WTC11 (cell line): ENCODE results near the gene NCKAP5. TPM values are rescaled to one million over a fixed set of nuclear protein-coding genes. Genes with fewer than 3 reads are reported as not detected.

Experiments used
- ATAC-seq: fragments of 200-7000 bp; cut with Tn5 transposase; 2 replicates; pipeline ENCODE4 v1.10.0; 2021; ENCODE audit warnings: mild to moderate bottlenecking, moderate library complexity
- CTCF ChIA-PET: fragments of 300-600 bp; sonication (Branson Sonifier 250); formaldehyde crosslinking; loops from one replicate; lab custom pipeline; 2021; ENCODE audit warnings: antibody characterized with exemption; lab: Charles Lee
- POLR2A ChIA-PET: fragments of 350-600 bp; sonication (Branson Sonifier 250); formaldehyde crosslinking; loops from one replicate; lab custom pipeline; 2021; ENCODE audit warnings: antibody characterized with exemption; lab: Charles Lee
- DNase-seq: peaks from one replicate; pipeline ENCODE4 v3.0.0; 2021; ENCODE audit warnings: low spot score
- H3K27ac Mint-ChIP-seq: 2 replicates; pipeline ENCODE4 v1.8.0; 2021; ENCODE audit warnings: mixed read lengths
- H3K27me3 Mint-ChIP-seq: 2 replicates; pipeline ENCODE4 v1.8.0; 2021; ENCODE audit warnings: low read depth, mild to moderate bottlenecking, moderate library complexity, mixed read lengths
- H3K36me3 Mint-ChIP-seq: 2 replicates; pipeline ENCODE4 v1.8.0; 2021; ENCODE audit warnings: mixed read lengths
- H3K4me1 Mint-ChIP-seq: 2 replicates; pipeline ENCODE4 v1.8.0; 2022; ENCODE audit warnings: mixed read lengths
- H3K4me3 Mint-ChIP-seq: 2 replicates; pipeline ENCODE4 v1.8.0; 2021; ENCODE audit warnings: mild to moderate bottlenecking, moderate library complexity, mixed read lengths
- H3K9me3 Mint-ChIP-seq: 2 replicates; pipeline ENCODE4 v1.8.0; 2021; ENCODE audit warnings: mixed read lengths
- ERG ChIP-seq: fragments of 250-450 bp; sonication (Bioruptor Pico); IDR thresholded peaks from 2 replicates; pipeline ENCODE4 v1.8.0; 2021; ENCODE audit warnings: mild to moderate bottlenecking
- ETV6 ChIP-seq: sonication (generic); formaldehyde crosslinking; IDR thresholded peaks from 2 replicates; pipeline ENCODE4 v1.8.1; 2022; ENCODE audit warnings: mild to moderate bottlenecking, missing genetic modification reagents
- GRHL2 ChIP-seq: fragments of 250-450 bp; sonication (Bioruptor Pico); IDR thresholded peaks from 2 replicates; pipeline ENCODE4 v1.8.0; 2022; ENCODE audit warnings: mild to moderate bottlenecking, moderate library complexity; ENCODE audit not compliant: insufficient replicate concordance, severe bottlenecking
- RORB ChIP-seq: fragments of 250-450 bp; sonication (Bioruptor Pico); IDR thresholded peaks from 2 replicates; pipeline ENCODE4 v1.9.0; 2021; ENCODE audit warnings: mild to moderate bottlenecking
- USF2 ChIP-seq: sonication (generic); formaldehyde crosslinking; IDR thresholded peaks from 2 replicates; pipeline ENCODE4 v1.8.1; 2023; ENCODE audit warnings: mild to moderate bottlenecking, missing genetic modification reagents, moderate library complexity
- ZBTB21 ChIP-seq: sonication (generic); formaldehyde crosslinking; IDR thresholded peaks from 2 replicates; pipeline ENCODE4 v1.8.1; 2023; ENCODE audit warnings: mild to moderate bottlenecking, missing genetic modification reagents, borderline replicate concordance
- ZNF263 ChIP-seq: sonication (generic); formaldehyde crosslinking; IDR thresholded peaks from 2 replicates; pipeline ENCODE4 v1.8.1; 2022; ENCODE audit warnings: low read depth, mild to moderate bottlenecking, moderate library complexity, missing genetic modification reagents
- ZNF317 ChIP-seq: sonication (generic); formaldehyde crosslinking; IDR thresholded peaks from 2 replicates; pipeline ENCODE4 v1.8.1; 2023; ENCODE audit warnings: low read depth, mild to moderate bottlenecking, moderate library complexity, missing genetic modification reagents, borderline replicate concordance
- ZSCAN18 ChIP-seq: fragments of 250-450 bp; sonication (Bioruptor Pico); IDR thresholded peaks from 2 replicates; pipeline ENCODE4 v2.1.2; 2022; ENCODE audit warnings: mild to moderate bottlenecking, moderate library complexity
- total RNA-seq: library from RNA; stranded (reverse); gene quantifications from 3 replicates; pipeline ENCODE4 v1.2.3, GENCODE V29; 2021
- TF ChIP-seq, protein P1 (sequence below): sonication (generic); formaldehyde crosslinking; IDR thresholded peaks from 2 replicates; pipeline ENCODE4 v1.8.1; 2023; ENCODE audit warnings: mild to moderate bottlenecking, missing genetic modification reagents, borderline replicate concordance
- TF ChIP-seq, protein P2 (sequence below): sonication (generic); formaldehyde crosslinking; IDR thresholded peaks from 2 replicates; pipeline ENCODE4 v1.8.0; 2022; ENCODE audit warnings: mild to moderate bottlenecking, missing genetic modification reagents
- TF ChIP-seq, protein P3 (sequence below): fragments of 250-450 bp; sonication (Bioruptor Pico); IDR thresholded peaks from 2 replicates; pipeline ENCODE4 v1.9.0; 2021; ENCODE audit warnings: mild to moderate bottlenecking, borderline replicate concordance
- TF ChIP-seq, protein P4 (sequence below): fragments of 250-450 bp; sonication (Bioruptor Pico); conservative IDR thresholded peaks from 2 replicates; pipeline ENCODE4 v1.9.0; 2021; ENCODE audit warnings: mild to moderate bottlenecking
- TF ChIP-seq, protein P5 (sequence below): fragments of 250-450 bp; sonication (Bioruptor Pico); IDR thresholded peaks from 2 replicates; pipeline ENCODE4 v1.9.0; 2021; ENCODE audit warnings: mild to moderate bottlenecking

Gene NCKAP5
- total RNA-seq, 1 experiment from 2014 or later = 0.55 TPM

DNA sequence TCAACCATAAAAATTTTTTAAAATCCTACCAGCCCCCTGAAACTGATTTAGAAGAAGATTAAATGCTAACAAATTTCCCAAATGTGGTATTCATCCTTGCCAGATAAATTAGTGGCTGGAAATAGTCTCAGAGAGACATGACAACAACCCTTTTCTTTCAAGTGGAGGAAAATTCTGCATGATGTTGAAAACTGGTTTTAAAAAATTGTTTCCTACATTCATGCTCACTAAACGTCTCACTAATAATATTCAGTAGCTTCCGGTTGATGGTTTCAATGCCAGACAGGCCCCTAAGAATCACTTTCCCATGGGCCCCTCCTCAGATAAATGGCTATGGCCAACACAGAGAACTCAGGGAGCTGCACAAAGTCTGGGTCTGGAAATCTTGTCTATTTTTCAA is 43.2 kb downstream of the NCKAP5 start (continued):
- TF ChIP-seq, protein P1, sequence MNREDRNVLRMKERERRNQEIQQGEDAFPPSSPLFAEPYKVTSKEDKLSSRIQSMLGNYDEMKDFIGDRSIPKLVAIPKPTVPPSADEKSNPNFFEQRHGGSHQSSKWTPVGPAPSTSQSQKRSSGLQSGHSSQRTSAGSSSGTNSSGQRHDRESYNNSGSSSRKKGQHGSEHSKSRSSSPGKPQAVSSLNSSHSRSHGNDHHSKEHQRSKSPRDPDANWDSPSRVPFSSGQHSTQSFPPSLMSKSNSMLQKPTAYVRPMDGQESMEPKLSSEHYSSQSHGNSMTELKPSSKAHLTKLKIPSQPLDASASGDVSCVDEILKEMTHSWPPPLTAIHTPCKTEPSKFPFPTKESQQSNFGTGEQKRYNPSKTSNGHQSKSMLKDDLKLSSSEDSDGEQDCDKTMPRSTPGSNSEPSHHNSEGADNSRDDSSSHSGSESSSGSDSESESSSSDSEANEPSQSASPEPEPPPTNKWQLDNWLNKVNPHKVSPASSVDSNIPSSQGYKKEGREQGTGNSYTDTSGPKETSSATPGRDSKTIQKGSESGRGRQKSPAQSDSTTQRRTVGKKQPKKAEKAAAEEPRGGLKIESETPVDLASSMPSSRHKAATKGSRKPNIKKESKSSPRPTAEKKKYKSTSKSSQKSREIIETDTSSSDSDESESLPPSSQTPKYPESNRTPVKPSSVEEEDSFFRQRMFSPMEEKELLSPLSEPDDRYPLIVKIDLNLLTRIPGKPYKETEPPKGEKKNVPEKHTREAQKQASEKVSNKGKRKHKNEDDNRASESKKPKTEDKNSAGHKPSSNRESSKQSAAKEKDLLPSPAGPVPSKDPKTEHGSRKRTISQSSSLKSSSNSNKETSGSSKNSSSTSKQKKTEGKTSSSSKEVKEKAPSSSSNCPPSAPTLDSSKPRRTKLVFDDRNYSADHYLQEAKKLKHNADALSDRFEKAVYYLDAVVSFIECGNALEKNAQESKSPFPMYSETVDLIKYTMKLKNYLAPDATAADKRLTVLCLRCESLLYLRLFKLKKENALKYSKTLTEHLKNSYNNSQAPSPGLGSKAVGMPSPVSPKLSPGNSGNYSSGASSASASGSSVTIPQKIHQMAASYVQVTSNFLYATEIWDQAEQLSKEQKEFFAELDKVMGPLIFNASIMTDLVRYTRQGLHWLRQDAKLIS (CRISPR knock-in tag) = no peak
- TF ChIP-seq, protein P2, sequence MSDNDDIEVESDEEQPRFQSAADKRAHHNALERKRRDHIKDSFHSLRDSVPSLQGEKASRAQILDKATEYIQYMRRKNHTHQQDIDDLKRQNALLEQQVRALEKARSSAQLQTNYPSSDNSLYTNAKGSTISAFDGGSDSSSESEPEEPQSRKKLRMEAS (CRISPR knock-in tag) = no peak

DNA sequence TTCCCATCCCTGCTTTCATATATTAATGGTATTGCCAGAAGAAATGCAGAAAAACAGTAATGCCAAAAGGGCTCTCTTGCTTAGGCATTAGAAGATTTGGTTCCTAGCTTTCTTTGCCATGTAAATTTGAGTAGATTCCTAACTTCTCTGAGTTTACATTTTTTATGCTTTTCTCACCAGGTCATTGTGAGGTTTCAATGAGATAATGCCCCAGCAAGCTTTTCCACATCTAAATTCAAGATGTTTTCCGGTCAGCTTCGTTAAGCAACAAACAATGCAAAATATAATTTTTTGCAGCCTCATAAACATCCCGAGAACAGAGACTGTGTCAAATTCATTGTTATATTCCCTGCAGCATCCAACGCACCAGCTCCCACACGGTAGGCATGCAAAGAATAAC is 44.9 kb downstream of the NCKAP5 start:
- Mint-ChIP-seq H3K27me3 (peaks cover 63% of the 10 kb centered on the region), H3K4me1 (peaks cover 11% of the 10 kb centered on the region), H3K36me3 (no peaks in the 10 kb centered on the region), H3K27ac (no peak overlapping the region), H3K4me3 (no peak overlapping the region), H3K9me3 (no peaks in the 10 kb centered on the region)
- no peak for ATAC-seq
- TF ChIP-seq, protein P3, sequence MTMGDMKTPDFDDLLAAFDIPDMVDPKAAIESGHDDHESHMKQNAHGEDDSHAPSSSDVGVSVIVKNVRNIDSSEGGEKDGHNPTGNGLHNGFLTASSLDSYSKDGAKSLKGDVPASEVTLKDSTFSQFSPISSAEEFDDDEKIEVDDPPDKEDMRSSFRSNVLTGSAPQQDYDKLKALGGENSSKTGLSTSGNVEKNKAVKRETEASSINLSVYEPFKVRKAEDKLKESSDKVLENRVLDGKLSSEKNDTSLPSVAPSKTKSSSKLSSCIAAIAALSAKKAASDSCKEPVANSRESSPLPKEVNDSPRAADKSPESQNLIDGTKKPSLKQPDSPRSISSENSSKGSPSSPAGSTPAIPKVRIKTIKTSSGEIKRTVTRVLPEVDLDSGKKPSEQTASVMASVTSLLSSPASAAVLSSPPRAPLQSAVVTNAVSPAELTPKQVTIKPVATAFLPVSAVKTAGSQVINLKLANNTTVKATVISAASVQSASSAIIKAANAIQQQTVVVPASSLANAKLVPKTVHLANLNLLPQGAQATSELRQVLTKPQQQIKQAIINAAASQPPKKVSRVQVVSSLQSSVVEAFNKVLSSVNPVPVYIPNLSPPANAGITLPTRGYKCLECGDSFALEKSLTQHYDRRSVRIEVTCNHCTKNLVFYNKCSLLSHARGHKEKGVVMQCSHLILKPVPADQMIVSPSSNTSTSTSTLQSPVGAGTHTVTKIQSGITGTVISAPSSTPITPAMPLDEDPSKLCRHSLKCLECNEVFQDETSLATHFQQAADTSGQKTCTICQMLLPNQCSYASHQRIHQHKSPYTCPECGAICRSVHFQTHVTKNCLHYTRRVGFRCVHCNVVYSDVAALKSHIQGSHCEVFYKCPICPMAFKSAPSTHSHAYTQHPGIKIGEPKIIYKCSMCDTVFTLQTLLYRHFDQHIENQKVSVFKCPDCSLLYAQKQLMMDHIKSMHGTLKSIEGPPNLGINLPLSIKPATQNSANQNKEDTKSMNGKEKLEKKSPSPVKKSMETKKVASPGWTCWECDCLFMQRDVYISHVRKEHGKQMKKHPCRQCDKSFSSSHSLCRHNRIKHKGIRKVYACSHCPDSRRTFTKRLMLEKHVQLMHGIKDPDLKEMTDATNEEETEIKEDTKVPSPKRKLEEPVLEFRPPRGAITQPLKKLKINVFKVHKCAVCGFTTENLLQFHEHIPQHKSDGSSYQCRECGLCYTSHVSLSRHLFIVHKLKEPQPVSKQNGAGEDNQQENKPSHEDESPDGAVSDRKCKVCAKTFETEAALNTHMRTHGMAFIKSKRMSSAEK = no peak
- TF ChIP-seq, protein P4, sequence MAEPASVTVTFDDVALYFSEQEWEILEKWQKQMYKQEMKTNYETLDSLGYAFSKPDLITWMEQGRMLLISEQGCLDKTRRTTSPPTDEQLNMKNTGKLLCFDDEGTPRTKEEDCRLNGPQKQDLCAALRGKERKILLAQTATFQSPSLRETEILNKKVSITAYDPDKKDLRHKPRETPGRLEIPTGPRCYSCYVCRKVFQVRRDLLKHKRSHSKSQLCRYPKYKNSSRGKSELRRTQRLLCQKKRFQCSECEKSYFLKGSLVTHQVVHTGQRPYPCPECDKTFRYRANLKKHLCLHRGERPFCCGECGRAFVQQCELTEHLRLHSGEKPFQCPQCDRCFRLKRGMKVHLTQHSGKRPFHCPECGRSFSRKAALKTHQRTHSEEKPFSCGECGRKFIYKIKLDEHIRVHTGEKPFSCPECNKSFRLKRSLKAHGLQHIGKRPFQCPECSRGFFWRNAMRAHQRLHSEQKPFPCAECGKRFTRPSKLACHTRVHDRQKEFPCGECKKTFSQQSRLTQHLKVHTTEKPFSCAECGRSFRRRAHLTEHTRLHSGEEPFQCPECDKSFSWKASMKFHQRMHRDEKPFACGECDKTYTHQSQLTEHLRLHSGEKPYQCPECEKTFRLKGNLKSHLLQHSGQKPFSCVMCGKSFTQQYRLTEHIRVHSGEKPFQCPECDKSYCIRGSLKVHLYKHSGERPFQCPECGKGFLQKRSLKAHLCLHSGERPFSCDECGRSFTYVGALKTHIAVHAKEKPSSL (CRISPR knock-in tag) = no peak
- TF ChIP-seq GRHL2 (no peak), ZNF317 (CRISPR knock-in tag) (no peak), ETV6 (CRISPR knock-in tag) (no peak), ZBTB21 (no peak)
- POLR2A ChIA-PET = interaction anchor here (0.5 kb wide), 1 partner anchor 1337 kb away, joined by 3 read pairs; no protein-coding TSS in a partner anchor
- no peak for DNase-seq
- CTCF ChIA-PET = interaction anchor here (0.8 to 1.5 kb wide), 3 partner anchors 257 to 321 kb away, joined by 4 to 9 read pairs (median 4); no protein-coding TSS in a partner anchor

GRCh38 chr2:133522204-133522603 is 46.1 kb downstream of the NCKAP5 start:
- no peak overlapping the region for H3K27ac Mint-ChIP-seq
- ChIA-PET POLR2A (no interaction called here), CTCF (interaction anchor here (1.0 kb wide), 1 partner anchor 42 kb away, joined by 3 read pairs; no protein-coding TSS in a partner anchor)

More at GRCh38 chr2:133522204-133522603, 46.1 kb downstream of the NCKAP5 start:
- ATAC-seq (no peak), DNase-seq (no peak)
- Mint-ChIP-seq H3K4me3 (no peak overlapping the region), H3K36me3 (no peaks in the 10 kb centered on the region), H3K9me3 (no peaks in the 10 kb centered on the region), H3K27me3 (peaks cover 63% of the 10 kb centered on the region), H3K4me1 (peaks cover 11% of the 10 kb centered on the region)
- TF ChIP-seq RORB (CRISPR knock-in tag) (no peak), ZNF263 (CRISPR knock-in tag) (no peak), ERG (CRISPR knock-in tag) (no peak), USF2 (CRISPR knock-in tag) (no peak), ZSCAN18 (no peak)
- TF ChIP-seq, protein P5, sequence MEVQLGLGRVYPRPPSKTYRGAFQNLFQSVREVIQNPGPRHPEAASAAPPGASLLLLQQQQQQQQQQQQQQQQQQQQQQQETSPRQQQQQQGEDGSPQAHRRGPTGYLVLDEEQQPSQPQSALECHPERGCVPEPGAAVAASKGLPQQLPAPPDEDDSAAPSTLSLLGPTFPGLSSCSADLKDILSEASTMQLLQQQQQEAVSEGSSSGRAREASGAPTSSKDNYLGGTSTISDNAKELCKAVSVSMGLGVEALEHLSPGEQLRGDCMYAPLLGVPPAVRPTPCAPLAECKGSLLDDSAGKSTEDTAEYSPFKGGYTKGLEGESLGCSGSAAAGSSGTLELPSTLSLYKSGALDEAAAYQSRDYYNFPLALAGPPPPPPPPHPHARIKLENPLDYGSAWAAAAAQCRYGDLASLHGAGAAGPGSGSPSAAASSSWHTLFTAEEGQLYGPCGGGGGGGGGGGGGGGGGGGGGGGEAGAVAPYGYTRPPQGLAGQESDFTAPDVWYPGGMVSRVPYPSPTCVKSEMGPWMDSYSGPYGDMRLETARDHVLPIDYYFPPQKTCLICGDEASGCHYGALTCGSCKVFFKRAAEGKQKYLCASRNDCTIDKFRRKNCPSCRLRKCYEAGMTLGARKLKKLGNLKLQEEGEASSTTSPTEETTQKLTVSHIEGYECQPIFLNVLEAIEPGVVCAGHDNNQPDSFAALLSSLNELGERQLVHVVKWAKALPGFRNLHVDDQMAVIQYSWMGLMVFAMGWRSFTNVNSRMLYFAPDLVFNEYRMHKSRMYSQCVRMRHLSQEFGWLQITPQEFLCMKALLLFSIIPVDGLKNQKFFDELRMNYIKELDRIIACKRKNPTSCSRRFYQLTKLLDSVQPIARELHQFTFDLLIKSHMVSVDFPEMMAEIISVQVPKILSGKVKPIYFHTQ (CRISPR knock-in tag) = no peak
